ENCODE measurements around the gene RABGAP1L. TPM values are rescaled to one million over a fixed set of nuclear protein-coding genes. Genes with fewer than 3 reads are reported as not detected.

The RABGAP1L gene
- total RNA-seq, 6 experiments from 2014 or later = 11.7 to 23.1 (median 18.5) TPM

- intact Hi-C loops (cut with DNase I) = no loop called here
- TF ChIP-seq CTCF (IDR thresholded peaks at IDR 0.05) (no peak), POLR2A (IDR thresholded peaks at IDR 0.05) (no peak)
- H3K4me3 ChIP-seq = no peak overlapping the region
- no peaks in the 10 kb centered on the region for H3K9me3 ChIP-seq
- H3K36me3 ChIP-seq = no peaks in the 10 kb centered on the region
- no peaks in the 10 kb centered on the region for H3K27me3 ChIP-seq
- H3K4me1 ChIP-seq = no peaks in the 10 kb centered on the region
- H3K27ac ChIP-seq = no peak overlapping the region
- ATAC-seq (no peak), DNase-seq (no peak)
- WGBS (ENCODE audit: insufficient coverage, low coverage, low lambda C conversion rate, missing lambda C conversion rate) = 92% methylated on average over 2 of the region's 2 CpGs
Measured at GRCh38 chr1:174376030-174376429, 216.7 kb downstream of the RABGAP1L start.

- Histone ChIP-seq H3K9me3 (no peaks in the 10 kb centered on the region), H3K4me3 (no peak overlapping the region), H3K27me3 (no peaks in the 10 kb centered on the region), H3K4me1 (no peaks in the 10 kb centered on the region), H3K36me3 (no peaks in the 10 kb centered on the region), H3K27ac (no peak overlapping the region)
- intact Hi-C loops (cut with DNase I) = no loop called here
- DNase-seq = no peak
- TF ChIP-seq CTCF (IDR thresholded peaks at IDR 0.05) (no peak), POLR2A (IDR thresholded peaks at IDR 0.05) (no peak)
- ATAC-seq = no peak
Measured at GRCh38 chr1:174391716-174392115, 232.4 kb downstream of the RABGAP1L start.

GRCh38 chr1:174393885-174394284, 234.6 kb downstream of the RABGAP1L start:
- no peaks in the 10 kb centered on the region for H3K36me3 ChIP-seq
- DNase-seq (no peak), ATAC-seq (no peak)
- H3K4me1 ChIP-seq = no peaks in the 10 kb centered on the region
- WGBS (ENCODE audit: insufficient coverage, low coverage, low lambda C conversion rate, missing lambda C conversion rate) = 93% methylated on average over 4 of the region's 4 CpGs
- no peaks in the 10 kb centered on the region for H3K27me3 ChIP-seq
- intact Hi-C loops (cut with DNase I) = no loop called here
- no peaks in the 10 kb centered on the region for H3K9me3 ChIP-seq
- TF ChIP-seq POLR2A (IDR thresholded peaks at IDR 0.05) (no peak), CTCF (IDR thresholded peaks at IDR 0.05) (no peak)
- H3K4me3 ChIP-seq = no peak overlapping the region
- H3K27ac ChIP-seq = no peak overlapping the region

- H3K4me1 ChIP-seq = no peaks in the 10 kb centered on the region
- H3K36me3 ChIP-seq = no peaks in the 10 kb centered on the region
- H3K27me3 ChIP-seq = no peaks in the 10 kb centered on the region
- no peak for ATAC-seq
- TF ChIP-seq POLR2A (IDR thresholded peaks at IDR 0.05) (no peak), CTCF (IDR thresholded peaks at IDR 0.05) (no peak)
- H3K27ac ChIP-seq = no peak overlapping the region
- intact Hi-C loops (cut with DNase I) = no loop called here
- H3K4me3 ChIP-seq = no peak overlapping the region
- DNase-seq = no peak
- WGBS (ENCODE audit: insufficient coverage, low coverage, low lambda C conversion rate, missing lambda C conversion rate) = 100% methylated on average over 1 of the region's 1 CpG
- H3K9me3 ChIP-seq = no peaks in the 10 kb centered on the region
Measured at GRCh38 chr1:174397261-174397660, 237.9 kb downstream of the RABGAP1L start.

GRCh38 chr1:174398246-174398645, 238.9 kb downstream of the RABGAP1L start:
- 94% methylated on average over 4 of the region's 4 CpGs for WGBS (ENCODE audit: insufficient coverage, low coverage, low lambda C conversion rate, missing lambda C conversion rate)
- Histone ChIP-seq H3K9me3 (no peaks in the 10 kb centered on the region), H3K4me1 (no peaks in the 10 kb centered on the region), H3K36me3 (no peaks in the 10 kb centered on the region), H3K4me3 (no peak overlapping the region), H3K27ac (no peak overlapping the region), H3K27me3 (no peaks in the 10 kb centered on the region)
- intact Hi-C loops (cut with DNase I) = no loop called here
- ATAC-seq = no peak
- no peak for DNase-seq
- TF ChIP-seq CTCF (IDR thresholded peaks at IDR 0.05) (no peak), POLR2A (IDR thresholded peaks at IDR 0.05) (no peak)

All from right lobe of liver (tissue), 6 donors.